ENCODE results near the gene GP1BB. TPM values are rescaled to one million over a fixed set of nuclear protein-coding genes. Genes with fewer than 3 reads are reported as not detected.

Gene GP1BB
- polyA plus RNA-seq, 5 donors: 5.5 to 14.0 (median 6.0) TPM

DNA sequence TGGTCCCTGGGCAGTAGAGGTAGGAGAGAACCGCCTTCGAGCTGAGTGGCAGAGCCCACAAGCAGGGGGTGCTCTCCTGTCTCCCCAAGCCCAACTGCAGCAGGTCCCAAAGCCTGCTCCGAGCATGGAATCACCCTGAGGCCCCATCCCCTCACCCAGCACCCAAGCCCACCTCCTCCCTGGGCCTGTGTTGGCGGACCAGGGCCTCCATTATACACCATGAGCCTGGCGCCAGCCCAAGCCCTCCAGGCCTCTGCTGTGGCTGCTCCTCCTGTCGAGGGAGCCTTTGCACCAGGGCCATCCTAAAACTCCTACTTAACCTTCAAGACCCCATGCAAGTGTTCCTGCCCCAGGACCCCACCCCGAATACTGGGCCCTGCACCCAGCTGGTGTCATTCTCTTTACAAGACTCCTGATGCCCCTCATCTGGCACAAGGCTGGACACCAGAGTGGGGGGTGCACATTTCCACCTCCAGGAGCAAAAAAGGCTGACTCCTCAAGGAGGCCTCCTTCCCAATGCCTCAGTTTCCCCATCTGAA, 16.6 kb downstream of the GP1BB start:
- DNase-seq: no peak

DNA sequence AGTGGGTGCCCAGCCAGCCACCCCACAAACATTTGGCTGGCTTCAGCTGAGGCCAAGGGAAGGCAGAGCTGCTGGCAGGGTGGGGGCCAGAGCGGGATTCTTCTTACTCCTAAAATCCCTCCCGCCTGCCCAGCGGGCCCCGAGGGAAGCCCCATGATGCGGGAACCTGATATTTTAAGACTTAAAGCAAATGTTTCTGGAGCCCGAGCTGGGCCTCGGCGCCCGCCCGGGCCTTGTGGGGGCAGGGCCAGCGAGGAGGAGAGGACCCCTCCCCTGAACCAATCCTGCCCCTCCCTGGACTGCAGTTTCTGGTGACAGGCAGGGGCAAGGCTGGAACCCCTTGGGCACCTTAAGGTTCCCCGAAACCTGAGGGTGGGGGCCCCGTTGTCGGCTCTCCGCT, 17.2 kb downstream of the GP1BB start:
- no peak for DNase-seq

DNA sequence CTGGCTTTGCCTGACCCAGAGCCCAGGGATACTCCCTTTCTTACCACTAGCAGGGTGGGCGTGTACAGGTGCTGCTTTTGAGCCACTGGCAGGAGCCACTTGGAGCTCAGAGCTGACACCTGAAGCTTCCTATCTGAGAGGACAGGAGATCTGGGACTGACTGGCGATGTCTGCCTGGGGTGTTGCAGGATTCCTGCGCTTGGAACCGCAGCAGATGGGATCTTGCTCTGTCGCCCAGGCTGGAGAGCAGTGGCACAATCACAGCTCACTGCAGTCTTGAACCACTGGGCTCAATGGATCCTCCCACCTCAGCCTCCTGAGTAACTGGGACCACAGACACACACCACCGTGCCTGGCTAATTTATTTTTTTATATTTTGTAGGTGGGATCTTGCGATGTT, 17.7 kb downstream of the GP1BB start:
- no peak for DNase-seq

DNA sequence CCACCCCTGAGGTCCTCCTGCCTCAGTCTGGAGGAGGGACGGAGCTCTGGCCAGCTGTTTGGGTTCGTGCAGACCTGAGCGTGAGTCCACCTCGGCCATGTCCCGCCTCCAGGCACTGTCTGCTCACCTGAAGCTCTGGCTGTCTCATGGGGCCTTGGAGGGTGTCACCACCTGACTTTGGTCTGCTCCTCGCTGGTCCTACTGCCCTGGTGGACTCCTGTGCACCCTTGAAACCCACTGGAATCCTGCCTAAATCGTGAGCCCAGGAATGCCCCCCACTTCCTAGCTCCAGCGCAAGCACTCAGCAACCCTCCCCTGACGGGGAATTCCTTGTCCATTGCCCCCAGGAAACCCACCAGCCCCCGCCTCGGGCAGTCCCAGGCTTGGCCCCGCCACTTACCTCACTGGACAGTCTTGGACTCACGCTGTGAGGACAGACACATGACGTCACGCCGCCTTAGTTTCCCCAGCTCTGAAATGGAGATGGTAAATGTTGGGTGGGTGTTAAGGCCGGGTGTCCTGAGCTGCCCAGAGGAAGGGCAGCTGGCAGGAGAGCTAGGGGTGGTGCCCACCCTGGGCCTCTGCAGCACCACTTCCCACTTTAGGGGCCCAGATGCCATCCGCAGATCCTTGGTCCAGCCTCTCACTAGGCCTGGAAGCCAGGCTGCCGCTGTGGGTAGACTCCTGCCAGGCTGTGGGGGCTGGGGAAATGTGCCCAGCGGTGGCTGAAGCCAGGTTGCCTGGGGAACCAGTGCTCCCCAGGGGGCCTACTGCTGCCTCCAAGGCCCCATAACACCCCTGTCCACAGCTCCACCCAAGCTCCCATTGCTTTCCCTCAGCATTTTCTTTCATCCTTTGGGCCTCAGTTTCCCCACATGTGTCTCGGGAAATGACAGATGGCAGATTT, 19.1 kb downstream of the GP1BB start:
- DNase-seq: no peak

DNA sequence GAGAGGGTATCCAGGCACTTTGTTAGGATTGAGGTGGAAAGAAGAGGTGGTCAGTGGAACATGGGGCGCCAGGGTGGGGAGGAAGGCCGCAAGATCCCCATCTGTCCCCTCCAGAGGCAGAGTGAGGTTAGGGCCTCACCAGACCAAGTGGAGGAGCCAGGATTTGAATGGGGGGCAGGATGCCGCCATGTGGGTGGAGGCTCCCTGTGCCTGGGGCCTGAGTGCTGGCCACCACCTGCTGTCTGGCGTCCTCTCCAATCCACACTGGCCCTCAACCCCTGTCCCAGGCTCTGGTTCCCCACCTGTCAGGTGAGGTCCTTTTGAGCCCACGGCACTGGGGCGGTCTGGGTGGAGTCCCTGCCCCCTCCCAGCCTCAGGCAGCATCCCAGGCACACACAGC, 19.7 kb downstream of the GP1BB start:
- DNase-seq: no peak

DNA sequence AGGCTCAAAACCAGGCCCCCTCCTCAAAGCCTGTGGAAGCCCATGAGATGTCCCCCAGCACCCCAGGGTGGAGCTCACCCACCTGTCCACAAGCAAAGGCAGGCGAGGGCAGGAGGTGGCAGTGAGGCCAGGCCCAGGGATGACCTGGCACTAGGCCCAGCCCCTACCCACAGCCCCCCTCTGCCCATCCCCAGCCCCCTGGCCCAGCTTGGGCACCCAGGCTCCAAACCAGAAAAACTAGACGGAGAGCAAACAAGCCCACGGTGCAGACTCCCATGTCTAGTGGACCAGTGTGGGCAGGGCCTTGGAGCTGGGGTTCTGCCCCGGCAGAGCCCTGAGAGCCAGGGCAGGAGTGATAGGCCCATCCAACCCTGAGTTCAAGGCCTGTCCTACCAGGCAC, 20.3 kb downstream of the GP1BB start:
- DNase-seq: no peak

DNA sequence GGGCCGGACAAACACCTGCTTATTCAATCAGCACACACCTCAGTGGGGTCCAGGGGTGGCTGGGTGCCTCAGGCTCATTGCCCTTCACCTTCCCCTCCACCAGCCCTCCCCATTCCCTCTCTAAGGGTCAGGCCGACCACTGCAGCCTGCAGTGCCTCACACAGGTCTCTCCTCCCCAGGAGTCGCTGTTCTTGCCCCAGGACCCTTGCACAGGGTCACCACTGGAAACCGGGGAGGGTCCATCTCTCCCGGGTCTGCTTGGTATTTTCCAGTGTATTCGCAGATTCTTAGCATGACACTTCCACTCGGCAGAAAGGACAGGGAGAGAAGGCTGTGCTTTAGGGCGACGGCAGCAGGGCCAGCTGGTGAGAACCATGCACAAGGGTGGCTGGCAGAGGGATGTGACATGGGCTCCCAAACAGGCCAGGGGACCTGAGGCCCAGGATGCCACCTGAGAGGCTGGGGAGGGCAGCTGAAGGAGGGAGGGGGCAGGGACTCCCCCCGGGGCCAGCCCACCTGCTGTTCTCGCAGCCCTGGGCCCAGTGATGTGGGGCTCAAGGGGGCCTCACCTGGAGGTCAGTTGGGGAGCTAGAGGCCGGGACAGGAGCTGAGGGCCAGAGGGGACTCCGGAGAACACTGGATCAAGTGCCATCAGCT, 21.1 kb downstream of the GP1BB start:
- no peak for DNase-seq

DNA sequence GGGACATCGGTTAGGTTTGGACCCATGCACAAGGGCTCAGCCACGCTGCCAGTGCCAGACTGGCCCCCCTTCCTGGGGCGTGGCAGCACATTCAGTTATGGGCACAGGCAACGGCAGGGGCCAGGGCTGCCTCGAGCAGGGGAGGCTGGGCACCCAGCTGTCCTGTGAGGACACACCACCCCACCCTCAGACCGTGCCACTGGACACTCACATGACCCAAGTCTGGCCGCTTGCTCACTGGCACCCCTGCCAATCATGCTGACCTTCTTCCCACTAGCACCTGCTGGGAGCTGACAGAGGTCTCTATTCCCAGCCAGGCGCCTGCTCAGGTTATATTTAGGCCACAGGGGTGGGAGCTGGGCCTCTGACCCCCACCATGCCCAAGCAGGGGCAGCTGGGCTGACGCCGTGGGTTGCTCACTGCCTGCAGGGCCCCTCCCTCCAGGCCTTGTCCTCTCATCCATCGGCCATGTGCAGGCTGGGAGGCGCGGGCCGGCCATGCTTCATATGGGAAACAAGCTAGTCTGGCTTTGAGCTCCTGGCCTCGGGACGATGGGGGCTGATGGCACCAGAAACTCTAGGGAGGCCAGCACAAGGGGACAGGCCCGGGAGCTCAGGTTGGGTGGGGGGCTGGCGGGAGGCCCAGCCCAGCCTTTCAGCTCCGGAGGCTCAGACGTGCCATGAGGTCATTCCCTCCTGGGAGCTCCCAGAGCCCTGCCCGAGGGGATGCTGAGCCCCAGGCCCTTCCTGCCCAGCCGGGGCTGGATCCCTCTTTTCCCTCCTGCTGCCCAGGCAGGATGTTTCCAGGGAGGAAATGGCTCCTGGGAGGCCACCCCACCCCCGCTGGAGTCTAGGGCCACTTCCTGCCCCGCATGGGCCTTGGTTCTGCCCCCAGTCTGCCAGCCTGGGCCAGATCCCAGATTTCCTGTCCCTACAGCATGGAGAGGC, 22.1 kb downstream of the GP1BB start:
- DNase-seq: no peak

DNA sequence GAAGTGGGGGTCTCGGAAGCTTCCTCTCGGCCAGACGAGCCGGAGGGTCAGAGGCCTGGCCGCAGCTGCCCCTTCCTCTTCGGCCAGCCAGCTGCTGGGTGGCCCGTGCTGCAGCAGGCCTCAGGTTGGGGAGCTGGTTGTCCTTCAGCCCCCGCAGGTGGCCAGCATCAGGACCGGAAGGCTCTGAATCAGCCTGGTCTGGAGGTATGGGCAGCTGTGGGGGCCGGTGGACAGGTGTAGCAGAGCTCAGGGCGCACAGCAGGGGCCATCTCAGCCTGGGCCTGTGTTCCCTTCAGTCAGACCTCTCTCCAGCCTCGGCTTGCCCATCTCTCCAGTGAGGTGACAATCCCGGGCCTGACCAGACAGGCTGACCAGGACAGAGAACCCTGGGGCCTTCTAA, 23.4 kb downstream of the GP1BB start:
- DNase-seq: no peak

DNA sequence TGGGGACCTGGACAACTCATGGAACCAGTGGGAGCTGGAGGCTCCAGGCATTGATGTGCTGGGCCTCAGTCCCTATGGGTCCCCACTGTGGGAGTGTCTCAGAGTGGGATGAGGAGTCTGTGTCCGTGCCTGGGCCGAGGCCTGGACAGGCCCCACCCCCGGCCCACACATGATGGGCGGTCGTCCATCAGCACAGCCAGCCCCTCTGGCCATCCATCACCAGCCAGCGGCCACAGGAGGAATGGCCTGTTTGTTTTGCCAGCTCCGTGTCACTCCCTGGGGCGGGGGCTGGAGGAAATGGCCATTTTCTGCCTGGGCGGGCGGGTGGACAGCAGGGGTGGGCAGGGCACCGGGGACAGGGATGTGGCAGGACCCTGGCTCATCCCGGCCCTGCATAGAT, 24.2 kb downstream of the GP1BB start:
- DNase-seq: no peak

DNA sequence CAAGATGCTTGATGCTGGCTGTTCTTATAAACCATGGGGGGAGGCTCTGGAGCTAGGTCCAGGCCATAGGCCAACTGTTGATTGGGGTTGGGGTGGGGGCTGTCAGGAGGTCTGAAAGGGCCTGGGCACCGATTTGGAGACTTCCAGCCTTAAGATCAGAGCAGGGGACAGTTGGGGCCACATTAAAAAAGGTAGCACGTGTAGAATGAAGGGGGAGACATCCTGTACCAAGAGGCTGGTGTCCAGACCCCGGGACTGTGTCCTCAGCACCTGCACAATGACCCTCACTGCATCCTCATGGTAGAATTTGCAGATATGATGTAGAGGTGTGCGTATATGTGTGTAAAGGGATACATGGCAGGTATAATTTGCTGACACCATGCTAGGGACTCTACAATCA, 24.8 kb downstream of the GP1BB start:
- DNase-seq: no peak

DNA sequence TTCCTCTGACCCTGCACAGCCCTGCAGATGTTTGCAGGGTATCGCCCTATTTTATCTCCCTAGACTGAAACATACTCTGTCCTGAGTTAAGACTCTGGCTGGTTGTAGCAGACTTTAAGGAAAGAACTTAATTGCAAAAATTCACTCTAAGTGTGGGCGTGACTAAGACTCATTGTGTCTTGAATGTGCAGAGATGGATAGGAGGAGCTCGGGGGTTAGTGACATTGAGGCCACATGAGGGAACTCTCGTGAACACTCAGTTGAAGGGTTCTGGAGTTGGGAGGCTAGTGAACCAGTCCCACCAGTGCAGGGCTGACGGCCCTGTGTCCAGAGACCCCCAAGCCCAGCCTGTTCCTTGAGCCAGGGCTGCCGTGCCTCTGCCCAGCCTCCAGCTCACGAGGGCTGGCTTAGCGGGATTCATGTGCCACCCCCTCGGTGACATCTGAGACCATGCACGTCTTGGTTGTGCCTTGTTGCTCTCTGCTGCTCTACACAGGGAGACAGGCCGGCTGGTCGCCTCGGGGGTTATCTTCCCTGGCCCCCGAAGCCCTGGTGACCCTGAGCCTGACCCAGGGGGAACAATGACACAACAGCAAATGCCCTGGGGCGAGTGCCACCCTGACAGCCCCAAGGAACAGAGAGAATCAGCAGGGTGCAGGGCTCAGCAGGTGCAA, 25.8 kb downstream of the GP1BB start:
- DNase-seq: no peak

DNA sequence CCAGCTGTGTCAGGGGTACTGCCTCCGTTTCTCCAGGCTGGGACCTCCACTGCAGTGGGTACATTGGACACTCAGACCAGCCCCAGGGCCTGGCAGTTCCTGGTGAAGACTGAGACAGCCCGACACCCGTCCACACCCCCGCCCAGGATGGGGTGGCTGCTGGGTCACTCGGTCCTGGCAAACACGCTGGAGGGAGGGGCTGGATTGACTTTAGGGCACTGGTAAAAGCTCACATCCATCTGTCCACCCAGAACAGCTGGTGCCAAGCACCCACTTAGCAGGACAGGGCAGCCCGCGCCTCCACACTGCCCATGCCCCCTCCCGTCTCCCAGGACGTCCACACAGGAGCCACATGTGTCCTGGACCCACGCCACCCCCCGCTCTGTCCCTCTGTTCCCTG, 26.5 kb downstream of the GP1BB start:
- DNase-seq: no peak

DNA sequence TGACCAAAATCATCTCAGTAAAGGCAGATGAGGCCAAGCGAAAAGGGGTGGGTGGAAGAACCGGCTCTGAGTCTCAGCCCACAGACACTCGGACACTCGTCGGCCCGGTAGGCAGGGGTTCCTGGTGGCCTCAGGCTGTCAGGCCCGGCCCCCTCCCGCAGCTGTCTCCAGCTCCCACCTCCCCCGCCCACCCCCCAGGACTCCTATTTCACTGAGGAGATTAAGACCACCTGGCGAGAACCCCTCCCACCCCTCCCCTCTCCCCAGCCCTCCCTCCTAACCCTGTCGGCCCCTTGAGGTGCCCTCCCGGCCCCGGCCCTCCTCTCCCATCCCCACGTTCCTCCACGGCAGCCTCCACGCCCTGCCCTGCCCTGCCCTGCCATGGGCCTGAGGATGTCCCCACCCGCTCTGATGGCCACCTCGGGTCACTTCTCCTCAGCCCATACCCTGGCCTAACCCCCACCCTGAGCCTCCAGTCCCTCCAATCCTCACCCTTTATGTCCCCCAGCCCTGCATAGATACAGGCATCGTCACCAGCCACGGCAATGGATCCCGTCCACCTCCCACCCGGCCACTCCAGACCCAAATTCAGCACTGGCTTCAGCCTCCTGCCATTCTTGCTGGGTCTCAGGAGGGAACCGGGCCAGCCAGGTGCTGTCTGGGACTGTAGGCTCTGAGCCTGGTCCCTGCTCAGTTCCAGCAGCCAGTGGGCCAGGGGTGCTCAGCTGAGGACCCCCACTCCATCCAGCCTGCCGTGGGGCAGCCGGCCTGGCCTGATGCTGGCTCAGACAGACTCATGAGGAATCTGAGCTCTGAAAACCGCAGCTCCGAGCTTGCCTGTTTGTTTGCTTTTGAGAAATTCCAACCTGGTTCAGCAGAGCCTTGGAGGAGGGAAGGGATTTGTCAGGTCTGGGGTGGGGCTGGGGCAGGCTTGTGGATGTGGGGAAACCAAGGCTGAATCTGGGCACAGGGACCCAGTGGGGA, 27.5 kb downstream of the GP1BB start:
- no peak for DNase-seq

DNA sequence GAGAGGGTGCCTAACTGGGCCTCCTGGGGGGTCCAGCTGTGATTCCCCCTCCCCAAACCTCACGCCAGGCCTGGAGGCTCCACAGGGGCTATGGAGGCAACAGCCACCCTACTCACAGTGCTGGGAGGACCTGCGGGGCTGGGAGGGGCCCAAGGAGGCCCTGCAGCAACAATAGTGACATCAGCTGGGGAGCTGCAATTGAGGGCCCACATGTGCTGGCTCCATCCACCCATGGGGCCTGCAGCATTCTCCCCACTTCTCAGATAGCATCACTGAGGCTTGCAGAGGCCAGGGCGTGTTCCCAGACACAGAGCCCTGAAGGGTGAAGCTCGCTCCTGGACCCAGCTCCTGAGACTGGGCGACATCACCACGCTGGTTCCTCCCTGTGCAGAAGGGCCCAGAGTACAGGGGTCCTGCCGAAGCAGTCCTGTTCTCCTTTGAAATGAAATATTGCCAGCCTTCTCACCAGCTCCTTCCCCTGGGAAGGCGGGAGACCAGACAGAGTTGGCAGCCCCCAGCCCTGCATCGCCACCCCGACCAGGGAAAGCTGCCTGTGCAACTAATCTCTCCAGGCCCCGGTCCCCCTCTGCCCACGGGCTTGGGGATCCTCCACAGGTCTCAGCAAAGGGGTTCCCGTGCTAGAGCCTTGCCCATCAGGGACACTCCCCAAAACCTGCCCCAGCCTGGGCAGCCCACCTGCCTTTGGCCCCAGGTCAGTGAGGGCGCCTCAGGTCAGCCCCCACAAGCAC, 28.3 kb downstream of the GP1BB start:
- DNase-seq: no peak

DNA sequence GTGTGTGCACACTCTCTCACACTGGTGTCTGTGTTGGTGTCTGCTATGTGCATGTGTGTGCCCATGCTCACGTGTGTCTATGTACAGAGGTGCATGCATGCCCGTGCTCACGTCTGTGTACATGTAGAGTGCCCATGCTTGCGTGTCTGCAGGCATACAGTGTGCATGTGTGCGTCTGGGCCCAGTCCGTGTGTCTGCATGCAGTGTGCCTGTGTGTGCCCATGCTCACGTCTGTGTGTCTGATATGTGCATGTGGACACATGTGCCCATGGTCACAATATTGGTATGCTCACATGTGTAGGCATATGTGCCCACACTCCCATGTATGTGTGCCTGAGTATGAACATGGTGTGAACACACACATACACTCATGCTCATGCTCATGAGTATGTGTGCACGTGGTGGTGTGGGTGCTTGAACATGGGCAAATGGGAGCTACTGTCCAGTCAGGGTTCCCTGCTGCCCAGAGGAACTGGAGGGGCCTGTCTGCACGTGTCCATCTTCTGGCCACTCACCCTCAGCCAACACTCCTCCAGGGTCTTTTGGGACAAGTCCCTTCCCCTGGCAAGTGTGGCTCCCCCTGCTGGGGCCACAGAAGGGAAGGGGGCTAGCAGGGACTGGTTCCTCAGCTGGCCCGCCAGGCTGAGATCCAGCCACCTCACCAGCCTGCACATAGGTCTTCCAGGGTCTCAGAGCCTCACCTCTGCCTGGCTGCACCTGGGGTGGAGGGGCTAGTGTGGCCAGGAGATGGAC, 29.9 kb downstream of the GP1BB start:
- DNase-seq: no peak

DNA sequence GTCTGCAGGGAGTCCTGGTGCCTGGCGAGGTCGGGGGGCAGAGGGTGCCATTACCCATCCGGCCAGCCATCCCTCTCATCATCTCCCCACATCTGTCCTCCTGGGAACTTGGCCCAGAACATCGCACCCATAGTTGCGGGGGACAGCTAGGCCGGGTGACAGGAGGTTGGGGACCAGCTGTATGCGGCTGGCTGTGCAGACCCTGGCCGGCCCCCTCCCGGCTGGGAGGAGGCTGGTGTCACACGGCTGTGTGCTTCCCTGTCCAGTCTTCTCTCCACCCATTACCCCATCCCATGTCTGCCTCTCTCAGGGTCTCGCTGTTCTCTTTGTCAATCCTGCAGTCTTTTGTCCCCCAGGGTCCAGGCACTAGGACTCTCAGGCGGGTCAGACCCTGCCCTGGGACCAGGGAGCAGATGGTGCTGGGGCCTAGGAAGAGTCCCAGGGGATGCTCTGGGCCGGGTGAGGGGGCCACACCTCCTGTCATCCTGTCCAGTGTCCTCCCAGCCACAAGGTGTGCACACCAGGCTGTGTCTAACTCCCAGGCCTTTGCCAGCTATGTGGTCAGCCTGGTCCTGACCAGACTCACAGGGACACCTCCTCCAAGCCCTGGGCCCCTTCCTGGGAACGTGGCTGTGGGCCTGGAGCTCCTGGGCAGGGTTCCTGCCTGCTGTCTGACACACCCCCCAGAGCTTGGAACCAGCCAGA, 30.8 kb downstream of the GP1BB start:
- no peak for DNase-seq

DNA sequence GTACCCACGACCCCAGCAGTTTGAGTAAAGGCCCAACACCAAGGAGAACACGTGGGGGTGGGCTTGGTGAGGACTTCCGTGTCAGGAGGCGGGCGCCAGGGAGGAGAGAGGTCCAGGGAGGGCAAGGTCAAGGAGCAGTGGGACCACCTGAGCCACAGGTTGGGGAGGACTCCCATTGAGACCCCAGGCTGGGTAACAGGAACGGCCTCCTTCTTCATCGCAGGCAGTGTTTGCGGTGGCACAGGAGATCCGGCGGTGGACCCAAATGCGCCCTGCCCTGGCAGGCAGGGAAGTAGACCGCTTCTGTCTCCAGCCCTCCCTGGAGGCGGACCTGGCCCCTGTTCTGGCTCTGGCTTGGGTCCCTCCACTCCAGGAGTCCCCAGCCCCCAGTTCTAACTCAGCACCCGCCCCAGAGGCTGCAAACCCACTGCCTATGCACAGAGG, 31.4 kb downstream of the GP1BB start:
- no peak for DNase-seq

Data from right lung (tissue), 5 donors.